Adrenal gland (tissue), 12 donors: Measurements from ENCODE around the gene EYS. TPM values are rescaled to one million over a fixed set of nuclear protein-coding genes. Genes with fewer than 3 reads are reported as not detected.

Source experiments
- DNase-seq, 7 donors: peaks; one replicate each; pipeline ENCODE4 v3.0.0-alpha.2; 2019 to 2020
- H3K27ac ChIP-seq, 5 donors: fragments of 200-600 bp; sonication (generic) in 4 of 5; 1 replicate in 3 of 5; 2 replicates in 2 of 5; pipeline versions ENCODE4 v1.5.1 to v1.8.0; 2016 to 2020; ENCODE audit warnings: mild to moderate bottlenecking in 1 of 5
- H3K27me3 ChIP-seq: fragments of 200-600 bp; 2 replicates; pipeline ENCODE4 v1.8.0; 2021
- H3K36me3 ChIP-seq, 2 donors: fragments of 200-600 bp; replicated peaks in 1 of 2; 1 replicate in 1 of 2; 2 replicates in 1 of 2; pipeline versions ENCODE4 v1.5.1 to v1.8.0; 2018 to 2022
- H3K4me1 ChIP-seq, 2 donors: fragments of 200-600 bp; replicated peaks in 1 of 2; 1 replicate in 1 of 2; 2 replicates in 1 of 2; pipeline versions ENCODE4 v1.5.1 to v1.8.0; 2018 to 2021
- H3K4me3 ChIP-seq, 4 donors: fragments of 200-600 bp; sonication (generic) in 3 of 4; one replicate each; pipeline ENCODE4 v1.5.1; 2016 to 2018
- H3K9me3 ChIP-seq, 3 donors: fragments of 200-600 bp; sonication (generic) in 1 of 3; replicated peaks in 1 of 3; 1 replicate in 2 of 3; 2 replicates in 1 of 3; pipeline versions ENCODE4 v1.5.1 to v1.8.0; 2016 to 2021
- POLR2A ChIP-seq, 2 donors: fragments of 450-650 bp; IDR thresholded peaks; one replicate each; pipeline ENCODE4 v1.6.1; 2017; ENCODE audit warnings: antibody characterized with exemption in 2 of 2, mild to moderate bottlenecking in 2 of 2, moderate library complexity in 1 of 2
- WGBS, 4 donors: extraction: QIAGEN DNeasy Blood & Tissue Kit in 2 of 4; methylation state at CpG; one replicate each; pipeline versions ENCODE4 v1.1.5 to v1.1.7; 2013 to 2017; 5-methylcytosine and 5-hydroxymethylcytosine counted together
- intact Hi-C, 2 donors: fragments of 100-400 bp; cut with DNase I; formaldehyde crosslinking; loops; one replicate each; pipeline versions ENCODE4 v1.14.1 to v1.15.0; 2022 to 2023
- polyA plus RNA-seq, 3 donors: library from polyadenylated mRNA; stranded (reverse); fragments of 200-250 nt in 2 of 3; fragments of 350-450 nt in 1 of 3; fragmentation: Illumina TruSeq in 1 of 3; extraction: RNeasy Lipid Tissue Mini Kit (QIAGEN cat#74804) in 1 of 3; gene quantifications; one replicate each; pipeline ENCODE4 v1.2.3, GENCODE V29; 2013 to 2014
- total RNA-seq, 9 donors: library from RNA; depleted of rRNA in 4 of 9; stranded (reverse); fragments of >200 nt in 4 of 9; fragments of 120-200 nt in 1 of 9; fragmentation: NEBNext Ultra II Directional in 1 of 9; extraction: Animal tissue kit (Norgen Biotek cat#: 25700) in 1 of 9; gene quantifications; one replicate each; pipeline versions ENCODE4 v1.1.0 to v1.2.4, GENCODE V29; 2013 to 2023
- TF ChIP-seq, protein P1 (sequence below), 6 experiments: fragments of 450-650 bp in 4 of 6; fragments of 200-600 bp in 2 of 6; sonication (generic) in 1 of 6; IDR thresholded peaks; 1 replicate in 5 of 6; 2 replicates in 1 of 6; pipeline versions ENCODE4 v1.5.1 to v1.8.0; 2016 to 2021; ENCODE audit warnings: antibody characterized with exemption in 6 of 6, mild to moderate bottlenecking in 2 of 6, moderate library complexity in 1 of 6
- donor health status: healthy with polysubstance abuse.
- donor health status: Bipolar disorder and iron deficiency.
- donor health status: DM: yes; HTN: yes; CAD: no.
- donor health status: DM: no; HTN: no; CAD: no.
- donor health status: DM: no; HTN: no; CAD: no.
- donor health status: DM: yes; HTN: yes; CAD: no.

EYS gene
- total and polyA plus RNA-seq, 12 donors = 0.03 to 3.1 (median 0.18) TPM; not detected in 7

DNA sequence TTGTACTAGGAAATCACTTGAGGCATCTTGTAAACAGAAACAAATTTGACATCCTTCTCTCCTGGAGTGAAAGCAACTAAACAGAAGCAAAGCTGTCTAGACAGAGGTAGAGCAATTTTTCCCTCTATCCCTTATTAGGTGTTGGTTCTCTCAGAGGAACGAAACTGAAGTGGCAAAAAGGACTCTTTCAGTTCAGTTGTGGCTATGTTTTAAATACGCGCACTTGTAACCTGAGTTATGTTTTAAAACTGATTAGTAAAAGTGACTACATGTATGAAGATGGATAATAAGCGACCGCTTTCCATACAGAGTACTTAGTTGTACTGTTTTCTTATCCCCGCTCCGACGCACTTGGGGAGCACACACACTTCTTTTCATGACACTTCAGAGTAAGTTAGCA, 1520.4 kb downstream of the EYS start:
- H3K4me1 ChIP-seq = no peaks in the 10 kb centered on the region
- DNase-seq = no peak
- intact Hi-C loops = no loop called here
- H3K27me3 ChIP-seq = no peaks in the 10 kb centered on the region
- H3K4me3 ChIP-seq = no peak overlapping the region
- no peaks in the 10 kb centered on the region for H3K9me3 ChIP-seq
- WGBS, 4 donors = 76 to 85% (median 79%) methylated on average over 8 of the region's 8 CpGs
- TF ChIP-seq POLR2A (IDR thresholded peaks at IDR 0.05) = no peak
- TF ChIP-seq, protein P1, sequence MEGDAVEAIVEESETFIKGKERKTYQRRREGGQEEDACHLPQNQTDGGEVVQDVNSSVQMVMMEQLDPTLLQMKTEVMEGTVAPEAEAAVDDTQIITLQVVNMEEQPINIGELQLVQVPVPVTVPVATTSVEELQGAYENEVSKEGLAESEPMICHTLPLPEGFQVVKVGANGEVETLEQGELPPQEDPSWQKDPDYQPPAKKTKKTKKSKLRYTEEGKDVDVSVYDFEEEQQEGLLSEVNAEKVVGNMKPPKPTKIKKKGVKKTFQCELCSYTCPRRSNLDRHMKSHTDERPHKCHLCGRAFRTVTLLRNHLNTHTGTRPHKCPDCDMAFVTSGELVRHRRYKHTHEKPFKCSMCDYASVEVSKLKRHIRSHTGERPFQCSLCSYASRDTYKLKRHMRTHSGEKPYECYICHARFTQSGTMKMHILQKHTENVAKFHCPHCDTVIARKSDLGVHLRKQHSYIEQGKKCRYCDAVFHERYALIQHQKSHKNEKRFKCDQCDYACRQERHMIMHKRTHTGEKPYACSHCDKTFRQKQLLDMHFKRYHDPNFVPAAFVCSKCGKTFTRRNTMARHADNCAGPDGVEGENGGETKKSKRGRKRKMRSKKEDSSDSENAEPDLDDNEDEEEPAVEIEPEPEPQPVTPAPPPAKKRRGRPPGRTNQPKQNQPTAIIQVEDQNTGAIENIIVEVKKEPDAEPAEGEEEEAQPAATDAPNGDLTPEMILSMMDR (IDR thresholded peaks at IDR 0.05) = no peak
- H3K36me3 ChIP-seq = no peaks in the 10 kb centered on the region
- no peak overlapping the region for H3K27ac ChIP-seq

DNA sequence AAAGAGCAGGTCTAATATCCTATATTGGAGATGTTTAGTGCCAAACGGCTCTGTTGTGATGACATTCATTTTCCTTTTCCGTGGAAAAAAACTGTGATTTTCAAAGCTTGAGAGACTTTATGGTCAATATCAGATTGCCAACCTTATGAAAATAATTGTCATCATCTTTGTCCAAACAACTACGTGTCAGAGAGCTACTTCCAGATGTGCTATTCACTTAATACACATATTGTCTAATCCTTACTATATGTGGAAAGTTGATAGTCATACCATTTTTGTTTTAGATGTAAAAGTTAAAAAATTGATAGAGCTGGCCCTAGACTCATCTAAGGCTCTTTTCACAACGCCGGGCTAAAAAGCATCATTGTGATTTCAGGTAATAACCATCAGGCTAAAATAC, 1521.4 kb downstream of the EYS start:
- Histone ChIP-seq H3K27me3 (no peaks in the 10 kb centered on the region), H3K36me3 (no peaks in the 10 kb centered on the region), H3K4me3 (no peak overlapping the region), H3K9me3 (no peaks in the 10 kb centered on the region), H3K27ac (no peak overlapping the region), H3K4me1 (no peaks in the 10 kb centered on the region)
- DNase-seq = no peak
- intact Hi-C loops = no loop called here
- 78 to 83% (median 80%) methylated on average over 5 of the region's 5 CpGs for WGBS, 4 donors
- no peak for TF ChIP-seq POLR2A (IDR thresholded peaks at IDR 0.05)
- TF ChIP-seq, protein P1 (IDR thresholded peaks at IDR 0.05) = no peak

- Histone ChIP-seq H3K9me3 (no peaks in the 10 kb centered on the region), H3K36me3 (no peaks in the 10 kb centered on the region), H3K27ac (no peak overlapping the region), H3K4me1 (no peaks in the 10 kb centered on the region), H3K27me3 (no peaks in the 10 kb centered on the region), H3K4me3 (no peak overlapping the region)
- 26 to 36% (median 28%) methylated on average over 5 of the region's 5 CpGs for WGBS, 4 donors
- intact Hi-C loops = no loop called here
- DNase-seq = no peak
- no peak for TF ChIP-seq POLR2A (IDR thresholded peaks at IDR 0.05)
- TF ChIP-seq, protein P1 (IDR thresholded peaks at IDR 0.05) = no peak
These were observed 1531.7 kb downstream of the EYS start for GRCh38 chr6:64175296-64175695.

DNA sequence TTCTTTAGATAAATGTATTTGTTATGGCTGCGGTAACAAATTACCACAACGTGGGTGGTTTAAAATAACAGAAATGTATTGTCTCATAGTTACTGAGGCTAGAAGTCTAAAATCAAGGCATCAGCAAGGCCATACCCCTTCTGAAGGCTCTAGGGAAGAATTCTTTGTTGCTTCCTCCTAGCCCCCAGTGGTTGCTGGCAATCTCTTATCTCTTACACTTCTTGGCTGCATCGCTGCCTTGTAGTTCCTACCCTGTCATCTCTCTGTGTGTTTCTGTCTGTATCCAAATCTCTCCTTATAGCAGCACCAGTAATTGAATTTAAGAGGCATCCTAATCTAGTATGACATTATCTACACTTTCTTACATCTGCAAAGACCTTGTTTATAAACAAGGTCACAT, 1536.7 kb downstream of the EYS start:
- Histone ChIP-seq H3K36me3 (no peaks in the 10 kb centered on the region), H3K4me1 (no peaks in the 10 kb centered on the region), H3K27me3 (no peaks in the 10 kb centered on the region), H3K4me3 (no peak overlapping the region), H3K27ac (no peak overlapping the region), H3K9me3 (no peaks in the 10 kb centered on the region)
- TF ChIP-seq POLR2A (IDR thresholded peaks at IDR 0.05) = no peak
- TF ChIP-seq, protein P1 (IDR thresholded peaks at IDR 0.05) = no peak
- no peak for DNase-seq
- intact Hi-C loops = no loop called here
- WGBS, 4 donors = 33 to 45% (median 40%) methylated on average over 3 of the region's 3 CpGs
